Trophoblast cell (in vitro differentiated cells and primary cell): ENCODE data around the gene OR4E2.
"Not testable (repeated sequence)": the region's sequence is repeated elsewhere in the genome, so short reads cannot be mapped to it uniquely, and the experiment has no call there.

Experiments used
- DNase-seq, 2 donors: peaks; one replicate each; pipeline ENCODE4 v3.0.0-alpha.2; 2016
- H2AFZ ChIP-seq: 2 replicates; pipeline ENCODE4 v1.6.1; 2013; ENCODE audit warnings: low read length, moderate library complexity, mild to moderate bottlenecking; ENCODE audit not compliant: insufficient read depth, poor library complexity
- H2AK5ac ChIP-seq: 2 replicates; pipeline ENCODE4 v1.6.1; 2013; ENCODE audit warnings: mild to moderate bottlenecking, low read length
- H2BK120ac ChIP-seq: 2 replicates; pipeline ENCODE4 v1.6.1; 2013; ENCODE audit warnings: low read length, mild to moderate bottlenecking, moderate library complexity; ENCODE audit not compliant: insufficient read depth, poor library complexity
- H2BK12ac ChIP-seq: 2 replicates; pipeline ENCODE4 v1.6.1; 2013; ENCODE audit warnings: mild to moderate bottlenecking, low read length, moderate library complexity
- H2BK5ac ChIP-seq: 2 replicates; pipeline ENCODE4 v1.6.1; 2013; ENCODE audit warnings: low read length, low read depth, moderate library complexity, mild to moderate bottlenecking; ENCODE audit not compliant: poor library complexity
- H3K14ac ChIP-seq: 2 replicates; pipeline ENCODE4 v1.6.1; 2013; ENCODE audit warnings: mild to moderate bottlenecking, low read length
- H3K18ac ChIP-seq: 2 replicates; pipeline ENCODE4 v1.6.1; 2013; ENCODE audit warnings: mild to moderate bottlenecking, low read length
- H3K23ac ChIP-seq: 2 replicates; pipeline ENCODE4 v1.6.1; 2013; ENCODE audit warnings: low read length
- H3K27ac ChIP-seq: 2 replicates; pipeline ENCODE4 v1.5.1; 2013; ENCODE audit warnings: low read depth, mild to moderate bottlenecking, inconsistent platforms, low read length, moderate library complexity
- H3K27me3 ChIP-seq: 2 replicates; pipeline ENCODE4 v1.6.1; 2013; ENCODE audit warnings: inconsistent platforms, mild to moderate bottlenecking, low read length, moderate library complexity; ENCODE audit not compliant: insufficient read depth
- H3K36me3 ChIP-seq, 2 experiments: 1 replicate in 1 of 2; 2 replicates in 1 of 2; pipeline ENCODE4 v1.6.1; 2013; ENCODE audit warnings: low read length in 2 of 2, mild to moderate bottlenecking in 2 of 2, moderate library complexity in 1 of 2; ENCODE audit not compliant: insufficient read depth in 2 of 2, control insufficient read depth in 1 of 2
- H3K4ac ChIP-seq: 2 replicates; pipeline ENCODE4 v1.6.1; 2013; ENCODE audit warnings: low read depth, mild to moderate bottlenecking, low read length, moderate library complexity
- H3K4me1 ChIP-seq, 2 experiments: 1 replicate in 1 of 2; 2 replicates in 1 of 2; pipeline ENCODE4 v1.6.1; 2013; ENCODE audit warnings: low read length in 2 of 2, mild to moderate bottlenecking in 2 of 2, moderate library complexity in 1 of 2; ENCODE audit not compliant: insufficient read depth in 2 of 2, control insufficient read depth in 1 of 2
- H3K4me2 ChIP-seq: 2 replicates; pipeline ENCODE4 v1.6.1; 2013; ENCODE audit warnings: inconsistent platforms, mild to moderate bottlenecking, low read length, moderate library complexity
- H3K4me3 ChIP-seq: 2 replicates; pipeline ENCODE4 v1.5.1; 2013; ENCODE audit warnings: mild to moderate bottlenecking, low read depth, low read length, inconsistent platforms
- H3K79me1 ChIP-seq: one replicate; pipeline ENCODE4 v1.6.1; 2013; ENCODE audit warnings: low read length
- H3K79me2 ChIP-seq: 2 replicates; pipeline ENCODE4 v1.6.1; 2013; ENCODE audit warnings: low read length, mild to moderate bottlenecking; ENCODE audit not compliant: control insufficient read depth, insufficient read depth, poor library complexity
- H3K9ac ChIP-seq: 2 replicates; pipeline ENCODE4 v1.6.1; 2013; ENCODE audit warnings: mild to moderate bottlenecking, low read length
- H3K9me3 ChIP-seq: 2 replicates; pipeline ENCODE4 v1.6.1; 2013; ENCODE audit warnings: low read depth, mild to moderate bottlenecking, control low read depth, inconsistent platforms, low read length; ENCODE audit not compliant: insufficient read depth
- H4K12ac ChIP-seq: 2 replicates; pipeline ENCODE4 v1.6.1; 2013; ENCODE audit warnings: low read depth, mild to moderate bottlenecking, low read length, moderate library complexity
- H4K8ac ChIP-seq: 2 replicates; pipeline ENCODE4 v1.6.1; 2013; ENCODE audit warnings: low read depth, mild to moderate bottlenecking, low read length, moderate library complexity
- H4K91ac ChIP-seq: one replicate; pipeline ENCODE4 v1.6.1; 2013; ENCODE audit warnings: low read depth, mild to moderate bottlenecking, low read length, moderate library complexity
- WGBS: extraction: QIAGEN DNeasy Blood & Tissue Kit; methylation state at CpG from one replicate; pipeline ENCODE4 v1.1.7; 2013; ENCODE audit warnings: missing lambda C conversion rate; ENCODE audit not compliant: insufficient read length, insufficient coverage; ENCODE audit errors: extremely low coverage; 5-methylcytosine and 5-hydroxymethylcytosine counted together

The OR4E2 gene

DNA sequence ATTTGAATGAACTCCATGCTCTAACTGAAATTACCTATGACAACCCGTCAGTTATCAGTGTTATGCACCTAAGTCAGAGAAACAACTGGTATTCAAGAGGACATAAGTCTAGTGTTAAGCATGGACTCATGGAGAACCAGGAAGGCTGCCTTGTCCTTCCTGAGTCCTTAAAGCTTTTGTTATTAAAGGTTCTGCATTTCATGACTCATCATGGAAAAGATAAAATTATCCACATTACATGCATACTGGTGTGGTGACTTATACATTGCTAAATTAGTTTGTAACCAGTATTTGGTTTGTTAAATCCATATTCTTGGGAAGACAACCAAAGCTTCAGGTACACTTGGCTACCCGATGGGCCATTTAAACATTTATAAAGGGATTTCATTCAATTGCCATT, 26.4 kb downstream of the OR4E2 start:
- Histone ChIP-seq H3K79me1 (no peaks in the 10 kb centered on the region), H3K23ac (no peak overlapping the region), H3K27me3 (no peaks in the 10 kb centered on the region), H2AK5ac (no peak overlapping the region), H3K79me2 (no peaks in the 10 kb centered on the region), H4K8ac (no peak overlapping the region), H2BK5ac (no peak overlapping the region), H3K9me3 (no peaks in the 10 kb centered on the region), H2BK120ac (no peak overlapping the region), H2BK12ac (no peak overlapping the region), H3K36me3 (no peaks in the 10 kb centered on the region), H3K4me3 (no peak overlapping the region), H2AFZ (no peak overlapping the region), H3K4ac (no peak overlapping the region), H3K4me2 (no peak overlapping the region), H4K12ac (no peak overlapping the region), H4K91ac (no peak overlapping the region), H3K9ac (no peak overlapping the region), H3K27ac (no peak overlapping the region), H3K4me1 (no peaks in the 10 kb centered on the region), H3K18ac (no peak overlapping the region), H3K14ac (no peak overlapping the region)
- WGBS = no CpG with 5 or more reads among the region's 2 CpGs
- DNase-seq = peak; percentile 58 to 86

- Histone ChIP-seq H3K79me1 (no peaks in the 10 kb centered on the region), H3K23ac (no peak overlapping the region), H2BK120ac (no peak overlapping the region), H3K9ac (no peak overlapping the region), H4K8ac (no peak overlapping the region), H2BK5ac (no peak overlapping the region), H4K12ac (no peak overlapping the region), H3K79me2 (no peaks in the 10 kb centered on the region), H3K36me3 (no peaks in the 10 kb centered on the region), H3K4ac (no peak overlapping the region), H3K18ac (no peak overlapping the region), H3K4me3 (no peak overlapping the region), H4K91ac (no peak overlapping the region), H3K14ac (no peak overlapping the region), H2AK5ac (no peak overlapping the region), H3K27me3 (no peaks in the 10 kb centered on the region), H2BK12ac (no peak overlapping the region), H3K4me2 (no peak overlapping the region), H3K27ac (no peak overlapping the region), H3K4me1 (no peaks in the 10 kb centered on the region), H2AFZ (no peak overlapping the region), H3K9me3 (no peaks in the 10 kb centered on the region)
- WGBS = no CpG with 5 or more reads among the region's 2 CpGs
- no peak for DNase-seq
Observed at GRCh38 chr14:21686468-21686867, 32.8 kb downstream of the OR4E2 start.

DNA sequence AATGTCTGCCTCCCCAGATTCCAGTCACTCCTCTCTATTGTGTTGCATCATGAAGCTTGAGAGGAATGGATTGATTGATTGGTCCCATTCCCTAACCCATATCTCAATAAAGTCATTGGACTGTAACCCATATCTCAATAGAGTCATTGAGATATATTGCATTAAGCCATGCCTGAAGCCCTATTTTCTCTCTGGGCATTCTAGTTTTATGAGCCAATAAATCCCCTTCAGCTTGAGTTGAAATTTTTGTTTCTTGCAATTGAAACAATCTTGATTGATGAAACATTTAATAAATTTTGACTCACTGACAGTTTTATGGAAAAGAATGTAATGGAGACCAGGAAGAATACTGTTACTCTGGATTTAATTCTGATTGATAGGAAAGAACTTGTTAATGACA, 40.8 kb downstream of the OR4E2 start:
- H2AK5ac ChIP-seq = no peak overlapping the region
- H3K9me3 ChIP-seq = no peaks in the 10 kb centered on the region
- H4K8ac ChIP-seq = no peak overlapping the region
- no peak overlapping the region for H4K91ac ChIP-seq
- no peaks in the 10 kb centered on the region for H3K27me3 ChIP-seq
- no peaks in the 10 kb centered on the region for H3K79me2 ChIP-seq
- H3K14ac ChIP-seq = no peak overlapping the region
- no peak overlapping the region for H4K12ac ChIP-seq
- no peak overlapping the region for H3K4me2 ChIP-seq
- H2BK120ac ChIP-seq = no peak overlapping the region
- no peaks in the 10 kb centered on the region for H3K36me3 ChIP-seq
- H3K18ac ChIP-seq = no peak overlapping the region
- H3K79me1 ChIP-seq = no peaks in the 10 kb centered on the region
- H3K4ac ChIP-seq = no peak overlapping the region
- no peak overlapping the region for H3K4me3 ChIP-seq
- H3K4me1 ChIP-seq = no peaks in the 10 kb centered on the region
- H3K23ac ChIP-seq = no peak overlapping the region
- H2BK12ac ChIP-seq = no peak overlapping the region
- H2AFZ ChIP-seq = no peak overlapping the region
- H2BK5ac ChIP-seq = no peak overlapping the region
- DNase-seq = no peak
- H3K27ac ChIP-seq = no peak overlapping the region
- no peak overlapping the region for H3K9ac ChIP-seq

DNA sequence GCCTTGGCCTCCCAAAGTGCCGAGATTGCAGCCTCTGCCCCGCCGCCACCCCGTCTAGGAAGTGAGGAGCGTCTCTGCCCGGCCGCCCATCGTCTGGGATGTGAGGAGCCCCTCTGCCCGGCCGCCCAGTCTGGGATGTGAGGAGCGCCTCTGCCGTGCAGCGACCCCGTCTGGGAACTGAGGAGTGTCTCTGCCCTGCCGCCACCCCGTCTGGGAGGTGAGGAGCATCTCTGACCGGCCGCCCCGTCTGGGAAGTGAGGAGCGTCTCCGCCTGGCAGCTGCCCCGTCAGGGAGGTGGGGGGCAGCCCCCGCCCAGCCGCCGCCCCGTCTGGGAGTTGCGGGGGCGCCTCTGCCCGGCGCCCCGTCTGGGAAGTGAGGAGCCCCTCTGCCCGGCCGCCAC, 44.0 kb downstream of the OR4E2 start:
- not testable (repeated sequence) for H3K79me1 ChIP-seq, H3K79me2 ChIP-seq, H3K27ac ChIP-seq, H3K27me3 ChIP-seq, H3K4me1 ChIP-seq, H2BK12ac ChIP-seq, H3K4ac ChIP-seq, DNase-seq, H2BK5ac ChIP-seq, H2AFZ ChIP-seq, H3K36me3 ChIP-seq, H3K18ac ChIP-seq, H3K9me3 ChIP-seq, H3K23ac ChIP-seq, H3K4me2 ChIP-seq, H4K12ac ChIP-seq, H3K9ac ChIP-seq, H2BK120ac ChIP-seq, H3K14ac ChIP-seq, H3K4me3 ChIP-seq, H4K8ac ChIP-seq, H2AK5ac ChIP-seq, H4K91ac ChIP-seq
- no CpG with 5 or more reads among the region's 33 CpGs for WGBS

- not testable (repeated sequence) for H3K27ac ChIP-seq, H2BK120ac ChIP-seq, H3K14ac ChIP-seq, H3K4ac ChIP-seq, H4K91ac ChIP-seq, H3K18ac ChIP-seq, H4K12ac ChIP-seq, H3K36me3 ChIP-seq, H3K27me3 ChIP-seq, H3K4me3 ChIP-seq, DNase-seq, H2BK5ac ChIP-seq, H2AK5ac ChIP-seq, H3K23ac ChIP-seq, H3K79me2 ChIP-seq, H3K9ac ChIP-seq, H2AFZ ChIP-seq, H3K4me1 ChIP-seq, H4K8ac ChIP-seq, H3K9me3 ChIP-seq, H2BK12ac ChIP-seq, H3K4me2 ChIP-seq, H3K79me1 ChIP-seq
- WGBS = no CpG with 5 or more reads among the region's 3 CpGs
Observed at GRCh38 chr14:21698538-21698937, 44.9 kb downstream of the OR4E2 start.
